ENCODE measurements around the gene ELMO1. TPM values are rescaled to one million over a fixed set of nuclear protein-coding genes. Genes with fewer than 3 reads are reported as not detected.

Gene ELMO1
- total and polyA plus RNA-seq, 2 of the 13 experiments (the other 11 are each of a cell fraction or from before 2014, with no cell fraction given): 0.11 to 0.17 TPM

DNA sequence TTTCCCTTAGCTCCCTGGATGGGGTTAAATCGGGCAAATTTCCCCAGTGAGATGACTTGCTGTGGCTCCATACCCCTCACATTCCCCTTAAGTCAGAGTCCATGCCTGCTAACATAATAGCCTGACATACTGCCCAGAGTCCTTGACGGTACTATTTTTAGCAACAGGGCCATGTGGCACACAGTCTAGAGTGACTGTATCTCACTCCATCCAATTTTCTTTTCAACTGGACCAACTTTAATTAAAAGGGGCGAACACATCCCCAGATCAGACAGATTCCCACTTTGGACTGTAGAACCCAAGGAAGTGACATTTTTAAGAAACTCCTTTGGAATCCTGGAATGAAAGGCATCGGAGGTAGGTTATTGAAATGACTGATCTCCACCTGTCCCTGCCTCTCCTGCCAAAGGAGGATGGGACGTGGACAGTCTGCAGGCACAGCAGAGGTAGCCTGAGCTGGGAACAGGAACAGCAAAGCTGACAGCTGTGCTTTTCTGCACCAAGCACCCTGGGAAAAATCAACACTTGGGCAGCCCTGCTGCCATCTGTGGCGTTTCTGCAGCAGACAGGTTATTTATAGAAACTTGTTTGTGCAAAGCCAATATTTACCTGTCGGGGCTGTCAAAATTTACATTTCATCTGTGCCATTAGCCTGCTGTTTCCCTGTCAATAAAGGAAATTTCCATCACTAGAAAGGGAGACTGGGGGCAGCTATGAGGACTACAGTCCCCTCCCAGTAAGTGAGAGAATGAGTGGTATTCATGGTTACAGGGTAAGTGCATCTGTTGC lies 502.9 kb downstream of the ELMO1 start (continued):
- TF ChIP-seq, protein P1, sequence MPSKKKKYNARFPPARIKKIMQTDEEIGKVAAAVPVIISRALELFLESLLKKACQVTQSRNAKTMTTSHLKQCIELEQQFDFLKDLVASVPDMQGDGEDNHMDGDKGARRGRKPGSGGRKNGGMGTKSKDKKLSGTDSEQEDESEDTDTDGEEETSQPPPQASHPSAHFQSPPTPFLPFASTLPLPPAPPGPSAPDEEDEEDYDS (CRISPR knock-in tag; IDR thresholded peaks at IDR 0.05): peak; percentile 47
- TF ChIP-seq, protein P2, sequence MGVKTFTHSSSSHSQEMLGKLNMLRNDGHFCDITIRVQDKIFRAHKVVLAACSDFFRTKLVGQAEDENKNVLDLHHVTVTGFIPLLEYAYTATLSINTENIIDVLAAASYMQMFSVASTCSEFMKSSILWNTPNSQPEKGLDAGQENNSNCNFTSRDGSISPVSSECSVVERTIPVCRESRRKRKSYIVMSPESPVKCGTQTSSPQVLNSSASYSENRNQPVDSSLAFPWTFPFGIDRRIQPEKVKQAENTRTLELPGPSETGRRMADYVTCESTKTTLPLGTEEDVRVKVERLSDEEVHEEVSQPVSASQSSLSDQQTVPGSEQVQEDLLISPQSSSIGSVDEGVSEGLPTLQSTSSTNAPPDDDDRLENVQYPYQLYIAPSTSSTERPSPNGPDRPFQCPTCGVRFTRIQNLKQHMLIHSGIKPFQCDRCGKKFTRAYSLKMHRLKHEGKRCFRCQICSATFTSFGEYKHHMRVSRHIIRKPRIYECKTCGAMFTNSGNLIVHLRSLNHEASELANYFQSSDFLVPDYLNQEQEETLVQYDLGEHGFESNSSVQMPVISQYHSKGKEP (CRISPR knock-in tag; IDR thresholded peaks at IDR 0.05): no peak
- peak in 1 of 2 experiments; percentile 90; a peak in 2 of 4 replicates for TF ChIP-seq KLF16 (CRISPR knock-in tag; IDR thresholded peaks at IDR 0.05)
- no peak for TF ChIP-seq ZNF251 (CRISPR knock-in tag; IDR thresholded peaks at IDR 0.05)
- no peak for TF ChIP-seq ATF7 (IDR thresholded peaks at IDR 0.05)
- TF ChIP-seq ATF7 (CRISPR knock-in tag; IDR thresholded peaks at IDR 0.05): peak; percentile 74; the same call in 1 of the 2 replicates
- TF ChIP-seq ZFP36L1 (CRISPR knock-in tag; IDR thresholded peaks at IDR 0.05): peak; percentile 72; the same call in 1 of the 2 replicates
- TF ChIP-seq MTA3 (CRISPR knock-in tag; IDR thresholded peaks at IDR 0.05): no peak
- no peak for TF ChIP-seq DNMT3B (CRISPR knock-in tag; conservative IDR thresholded peaks at IDR 0.05)
- TF ChIP-seq CHD4 (IDR thresholded peaks at IDR 0.05; ENCODE audit: borderline replicate concordance, low read length): no peak; the same call in 1 of the 2 replicates
- TF ChIP-seq, protein P3, sequence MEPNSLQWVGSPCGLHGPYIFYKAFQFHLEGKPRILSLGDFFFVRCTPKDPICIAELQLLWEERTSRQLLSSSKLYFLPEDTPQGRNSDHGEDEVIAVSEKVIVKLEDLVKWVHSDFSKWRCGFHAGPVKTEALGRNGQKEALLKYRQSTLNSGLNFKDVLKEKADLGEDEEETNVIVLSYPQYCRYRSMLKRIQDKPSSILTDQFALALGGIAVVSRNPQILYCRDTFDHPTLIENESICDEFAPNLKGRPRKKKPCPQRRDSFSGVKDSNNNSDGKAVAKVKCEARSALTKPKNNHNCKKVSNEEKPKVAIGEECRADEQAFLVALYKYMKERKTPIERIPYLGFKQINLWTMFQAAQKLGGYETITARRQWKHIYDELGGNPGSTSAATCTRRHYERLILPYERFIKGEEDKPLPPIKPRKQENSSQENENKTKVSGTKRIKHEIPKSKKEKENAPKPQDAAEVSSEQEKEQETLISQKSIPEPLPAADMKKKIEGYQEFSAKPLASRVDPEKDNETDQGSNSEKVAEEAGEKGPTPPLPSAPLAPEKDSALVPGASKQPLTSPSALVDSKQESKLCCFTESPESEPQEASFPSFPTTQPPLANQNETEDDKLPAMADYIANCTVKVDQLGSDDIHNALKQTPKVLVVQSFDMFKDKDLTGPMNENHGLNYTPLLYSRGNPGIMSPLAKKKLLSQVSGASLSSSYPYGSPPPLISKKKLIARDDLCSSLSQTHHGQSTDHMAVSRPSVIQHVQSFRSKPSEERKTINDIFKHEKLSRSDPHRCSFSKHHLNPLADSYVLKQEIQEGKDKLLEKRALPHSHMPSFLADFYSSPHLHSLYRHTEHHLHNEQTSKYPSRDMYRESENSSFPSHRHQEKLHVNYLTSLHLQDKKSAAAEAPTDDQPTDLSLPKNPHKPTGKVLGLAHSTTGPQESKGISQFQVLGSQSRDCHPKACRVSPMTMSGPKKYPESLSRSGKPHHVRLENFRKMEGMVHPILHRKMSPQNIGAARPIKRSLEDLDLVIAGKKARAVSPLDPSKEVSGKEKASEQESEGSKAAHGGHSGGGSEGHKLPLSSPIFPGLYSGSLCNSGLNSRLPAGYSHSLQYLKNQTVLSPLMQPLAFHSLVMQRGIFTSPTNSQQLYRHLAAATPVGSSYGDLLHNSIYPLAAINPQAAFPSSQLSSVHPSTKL (CRISPR knock-in tag; IDR thresholded peaks at IDR 0.05): peak; percentile 96
- TF ChIP-seq ZFP37 (CRISPR knock-in tag; IDR thresholded peaks at IDR 0.05; ENCODE audit: borderline replicate concordance): no peak
- TF ChIP-seq GLI4 (CRISPR knock-in tag; IDR thresholded peaks at IDR 0.05; ENCODE audit: borderline replicate concordance): no peak
- TF ChIP-seq KDM6A (CRISPR knock-in tag; IDR thresholded peaks at IDR 0.05; ENCODE audit: low read depth): peak; percentile 53; the same call in 1 of the 2 replicates
- 0 out of 2 replicates have a peak, but pooled peaks have one; percentile 63 for TF ChIP-seq TGIF2 (CRISPR knock-in tag; IDR thresholded peaks at IDR 0.05)
- peak; percentile 93 for TF ChIP-seq ZFP1 (CRISPR knock-in tag; IDR thresholded peaks at IDR 0.05)
- TF ChIP-seq RXRA (CRISPR knock-in tag; IDR thresholded peaks at IDR 0.05): peak; percentile 63; the same call in 1 of the 2 replicates
- no peak for TF ChIP-seq RAD51 (IDR thresholded peaks at IDR 0.05; ENCODE audit: borderline replicate concordance)
- TF ChIP-seq MEIS2 (CRISPR knock-in tag; IDR thresholded peaks at IDR 0.05): peak; percentile 93
- TF ChIP-seq MEF2D (CRISPR knock-in tag; IDR thresholded peaks at IDR 0.05): peak; percentile 100
- 0 out of 2 replicates have a peak, but pooled peaks have one; percentile 28 for TF ChIP-seq ZNF7 (CRISPR knock-in tag; IDR thresholded peaks at IDR 0.05)

All from HepG2 (cell line).